ENCODE data around the gene INPPL1. TPM values are rescaled to one million over a fixed set of nuclear protein-coding genes. Genes with fewer than 3 reads are reported as not detected.
A peak's percentile ranks its signal among the peaks of the same experiment; 100 is the strongest.

INPPL1 gene
- total RNA-seq, 1 experiment from 2014 or later = 214 TPM

DNA sequence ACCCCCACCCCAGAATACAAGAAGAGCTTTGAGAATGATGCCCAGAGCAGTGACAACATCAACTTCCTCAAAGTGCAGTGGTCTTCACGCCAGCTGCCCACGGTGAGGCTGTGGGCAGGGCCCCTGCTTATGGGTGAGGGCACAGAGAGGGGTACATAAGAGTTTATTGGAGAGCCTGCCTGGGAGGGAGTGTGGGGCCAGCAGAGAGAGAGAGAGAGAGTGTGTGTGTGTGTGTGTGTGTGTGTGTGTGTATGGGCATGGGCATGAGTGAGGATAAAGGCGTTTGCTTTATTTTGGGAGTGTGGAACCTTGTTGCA lies 9.9 kb downstream of the INPPL1 start:
- DNase-seq = no peak
- Histone ChIP-seq H3K23ac (ENCODE audit: insufficient read length, low read depth, low read length) (no peak overlapping the region), H3K4me1 (ENCODE audit: insufficient read depth, low read length) (peaks cover 3% of the 10 kb centered on the region; the same call in 1 of the 2 replicates), H3K27me3 (ENCODE audit: insufficient read depth, low read length) (peaks cover 7% of the 10 kb centered on the region; the same call in 1 of the 2 replicates), H4K8ac (replicated peaks; ENCODE audit: insufficient read length, low read depth, low read length) (no peak overlapping the region), H2BK15ac (ENCODE audit: low read depth, low read length) (no peak overlapping the region), H4K91ac (ENCODE audit: insufficient read length, low read depth, low read length) (no peak overlapping the region), H3K79me1 (ENCODE audit: insufficient read depth, low read depth, low read length, poor library complexity, severe bottlenecking) (no peaks in the 10 kb centered on the region), H2BK5ac (ENCODE audit: insufficient read length, low read length) (no peak overlapping the region), H3K4me2 (ENCODE audit: insufficient read depth, insufficient read length, low read length) (no peak overlapping the region), H3T11ph (ENCODE audit: low read length) (no peak overlapping the region), H3K23me2 (ENCODE audit: insufficient read length, low read depth, low read length, poor library complexity, severe bottlenecking) (peaks cover 9% of the 10 kb centered on the region), H3K14ac (ENCODE audit: insufficient read depth, low read length) (no peak overlapping the region), H3K79me2 (ENCODE audit: insufficient read depth, low read length) (no peaks in the 10 kb centered on the region), H2BK12ac (ENCODE audit: insufficient read length, low read depth, low read length) (no peak overlapping the region), H3K27ac (ENCODE audit: insufficient read length, low read depth, low read length) (no peak overlapping the region), H3K4ac (ENCODE audit: low read depth, low read length) (no peak overlapping the region), H2BK120ac (ENCODE audit: low read depth, low read length, poor library complexity, severe bottlenecking) (no peak overlapping the region), H4K5ac (ENCODE audit: insufficient read length, low read depth, low read length) (no peak overlapping the region), H3K9me3 (ENCODE audit: control insufficient read depth, low read depth, low read length) (no peaks in the 10 kb centered on the region), H3K56ac (ENCODE audit: insufficient read length, low read depth, low read length) (no peak overlapping the region), H4K20me1 (ENCODE audit: control insufficient read depth, insufficient read depth, insufficient read length) (peaks cover 2% of the 10 kb centered on the region), H3K9ac (ENCODE audit: extremely low read depth, insufficient read length, low read length) (no peak overlapping the region), H3K18ac (ENCODE audit: insufficient read length, low read depth, low read length) (no peak overlapping the region), H2BK20ac (ENCODE audit: low read depth, low read length, poor library complexity, severe bottlenecking) (no peak overlapping the region), H2AFZ (ENCODE audit: low read length) (no peak overlapping the region), H2AK5ac (ENCODE audit: insufficient read length, low read length) (no peak overlapping the region)
- peaks cover 34 to 84% (median 69%) of the 10 kb centered on the region in 3 experiments; a peak in 6 of 7 replicates for H3K36me3 Mint-ChIP-seq (ENCODE audit: insufficient read depth in 1 of 3, low read depth in 3 of 3)
- TF ChIP-seq, protein P1, sequence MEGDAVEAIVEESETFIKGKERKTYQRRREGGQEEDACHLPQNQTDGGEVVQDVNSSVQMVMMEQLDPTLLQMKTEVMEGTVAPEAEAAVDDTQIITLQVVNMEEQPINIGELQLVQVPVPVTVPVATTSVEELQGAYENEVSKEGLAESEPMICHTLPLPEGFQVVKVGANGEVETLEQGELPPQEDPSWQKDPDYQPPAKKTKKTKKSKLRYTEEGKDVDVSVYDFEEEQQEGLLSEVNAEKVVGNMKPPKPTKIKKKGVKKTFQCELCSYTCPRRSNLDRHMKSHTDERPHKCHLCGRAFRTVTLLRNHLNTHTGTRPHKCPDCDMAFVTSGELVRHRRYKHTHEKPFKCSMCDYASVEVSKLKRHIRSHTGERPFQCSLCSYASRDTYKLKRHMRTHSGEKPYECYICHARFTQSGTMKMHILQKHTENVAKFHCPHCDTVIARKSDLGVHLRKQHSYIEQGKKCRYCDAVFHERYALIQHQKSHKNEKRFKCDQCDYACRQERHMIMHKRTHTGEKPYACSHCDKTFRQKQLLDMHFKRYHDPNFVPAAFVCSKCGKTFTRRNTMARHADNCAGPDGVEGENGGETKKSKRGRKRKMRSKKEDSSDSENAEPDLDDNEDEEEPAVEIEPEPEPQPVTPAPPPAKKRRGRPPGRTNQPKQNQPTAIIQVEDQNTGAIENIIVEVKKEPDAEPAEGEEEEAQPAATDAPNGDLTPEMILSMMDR (conservative IDR thresholded peaks at IDR 0.05) = no peak
- H3K27me3 Mint-ChIP-seq (ENCODE audit: low read depth) = peaks cover 2% of the 10 kb centered on the region
- H3K27ac Mint-ChIP-seq = peak overlapping the region in 1 of 3 experiments; percentile 37; a peak in 1 of 7 replicates
- no peaks in the 10 kb centered on the region for H3K9me3 Mint-ChIP-seq
- peaks cover 16 to 18% of the 10 kb centered on the region in 2 experiments for H3K4me1 Mint-ChIP-seq
- H3K4me3 Mint-ChIP-seq = no peak overlapping the region
- no CpG with 5 or more reads among the region's 3 CpGs for WGBS (ENCODE audit: extremely low coverage, insufficient read length, low lambda C conversion rate)
